ENCODE measurements around the gene OLFML1.

The OLFML1 gene

GRCh38 chr11:7545611-7546010 lies 60.3 kb downstream of the OLFML1 start:
- TF ChIP-seq CTCF (IDR thresholded peaks at IDR 0.05; ENCODE audit: borderline replicate concordance, control extremely low read depth, extremely low read depth, insufficient read depth, missing control alignments) = no peak
- in situ Hi-C loops (cut with MboI; ENCODE audit: low sequenced_read_pairs, unreplicated experiment) = no loop called here
- no peak for DNase-seq (ENCODE audit: low spot score)

GRCh38 chr11:7546324-7546791 lies 61.1 kb downstream of the OLFML1 start:
- no peak for TF ChIP-seq CTCF (IDR thresholded peaks at IDR 0.05; ENCODE audit: borderline replicate concordance, control extremely low read depth, extremely low read depth, insufficient read depth, missing control alignments)
- in situ Hi-C loops (cut with MboI; ENCODE audit: low sequenced_read_pairs, unreplicated experiment) = no loop called here
- no peak for DNase-seq (ENCODE audit: low spot score)

- DNase-seq (ENCODE audit: low spot score) = no peak
- TF ChIP-seq CTCF (IDR thresholded peaks at IDR 0.05; ENCODE audit: borderline replicate concordance, control extremely low read depth, extremely low read depth, insufficient read depth, missing control alignments) = no peak
- in situ Hi-C loops (cut with MboI; ENCODE audit: low sequenced_read_pairs, unreplicated experiment) = no loop called here
Observed at GRCh38 chr11:7547687-7548086, 62.4 kb downstream of the OLFML1 start.

- in situ Hi-C loops (cut with MboI; ENCODE audit: low sequenced_read_pairs, unreplicated experiment) = no loop called here
- TF ChIP-seq CTCF (IDR thresholded peaks at IDR 0.05; ENCODE audit: borderline replicate concordance, control extremely low read depth, extremely low read depth, insufficient read depth, missing control alignments) = peak; percentile 67
- peak; percentile 47 for DNase-seq (ENCODE audit: low spot score)
Observed at GRCh38 chr11:7548659-7549274, 63.5 kb downstream of the OLFML1 start.

GRCh38 chr11:7549681-7550080 lies 64.4 kb downstream of the OLFML1 start:
- in situ Hi-C loops (cut with MboI; ENCODE audit: low sequenced_read_pairs, unreplicated experiment) = no loop called here
- TF ChIP-seq CTCF (IDR thresholded peaks at IDR 0.05; ENCODE audit: borderline replicate concordance, control extremely low read depth, extremely low read depth, insufficient read depth, missing control alignments) = no peak
- DNase-seq (ENCODE audit: low spot score) = no peak

- DNase-seq (ENCODE audit: low spot score) = no peak
- TF ChIP-seq CTCF (IDR thresholded peaks at IDR 0.05; ENCODE audit: borderline replicate concordance, control extremely low read depth, extremely low read depth, insufficient read depth, missing control alignments) = no peak
- in situ Hi-C loops (cut with MboI; ENCODE audit: low sequenced_read_pairs, unreplicated experiment) = no loop called here
Observed at GRCh38 chr11:7551571-7551970, 66.3 kb downstream of the OLFML1 start.

All from GM13976 (cell line).